ENCODE data around the gene SNTG2. TPM values are rescaled to one million over a fixed set of nuclear protein-coding genes. Genes with fewer than 3 reads are reported as not detected.

The SNTG2 gene
- total and polyA plus RNA-seq, 11 donors, result 0.19 to 3.2 (median 0.93) TPM

DNA sequence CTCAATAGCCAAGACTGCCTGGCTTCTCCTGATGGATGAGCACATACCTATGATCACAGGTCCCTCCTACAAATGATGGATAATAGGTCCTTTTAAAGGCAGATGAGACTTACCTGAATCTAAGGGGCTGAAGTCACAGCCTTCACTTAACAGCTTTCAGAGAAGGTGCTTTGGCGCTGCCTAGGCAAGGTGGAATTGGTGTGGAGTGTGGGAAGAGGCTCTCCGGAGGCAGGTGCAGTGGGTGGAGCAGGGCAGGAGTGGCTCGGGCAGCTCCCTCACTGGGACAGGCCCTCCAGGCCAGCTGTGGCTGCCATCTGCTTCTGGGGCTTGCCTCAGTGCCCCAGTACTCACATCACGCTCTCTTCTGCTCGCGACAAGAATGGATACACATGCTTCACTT lies 363.6 kb downstream of the SNTG2 start:
- no peak overlapping the region for H3K27ac ChIP-seq
- TF ChIP-seq POLR2A (IDR thresholded peaks at IDR 0.05), result no peak
- TF ChIP-seq, protein P1, sequence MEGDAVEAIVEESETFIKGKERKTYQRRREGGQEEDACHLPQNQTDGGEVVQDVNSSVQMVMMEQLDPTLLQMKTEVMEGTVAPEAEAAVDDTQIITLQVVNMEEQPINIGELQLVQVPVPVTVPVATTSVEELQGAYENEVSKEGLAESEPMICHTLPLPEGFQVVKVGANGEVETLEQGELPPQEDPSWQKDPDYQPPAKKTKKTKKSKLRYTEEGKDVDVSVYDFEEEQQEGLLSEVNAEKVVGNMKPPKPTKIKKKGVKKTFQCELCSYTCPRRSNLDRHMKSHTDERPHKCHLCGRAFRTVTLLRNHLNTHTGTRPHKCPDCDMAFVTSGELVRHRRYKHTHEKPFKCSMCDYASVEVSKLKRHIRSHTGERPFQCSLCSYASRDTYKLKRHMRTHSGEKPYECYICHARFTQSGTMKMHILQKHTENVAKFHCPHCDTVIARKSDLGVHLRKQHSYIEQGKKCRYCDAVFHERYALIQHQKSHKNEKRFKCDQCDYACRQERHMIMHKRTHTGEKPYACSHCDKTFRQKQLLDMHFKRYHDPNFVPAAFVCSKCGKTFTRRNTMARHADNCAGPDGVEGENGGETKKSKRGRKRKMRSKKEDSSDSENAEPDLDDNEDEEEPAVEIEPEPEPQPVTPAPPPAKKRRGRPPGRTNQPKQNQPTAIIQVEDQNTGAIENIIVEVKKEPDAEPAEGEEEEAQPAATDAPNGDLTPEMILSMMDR (IDR thresholded peaks at IDR 0.05), result no peak
- H3K27me3 ChIP-seq, result no peaks in the 10 kb centered on the region
- 90 to 94% (median 92%) methylated on average over 6 of the region's 6 CpGs for WGBS, 4 donors
- ATAC-seq (no peak), DNase-seq (no peak)
- no peaks in the 10 kb centered on the region for H3K9me3 ChIP-seq
- H3K4me1 ChIP-seq, result no peaks in the 10 kb centered on the region
- H3K36me3 ChIP-seq, result no peaks in the 10 kb centered on the region
- intact Hi-C loops (cut with DNase I), result no loop called here
- H3K4me3 ChIP-seq, result no peak overlapping the region

- Histone ChIP-seq H3K9me3 (no peaks in the 10 kb centered on the region), H3K27me3 (no peaks in the 10 kb centered on the region), H3K36me3 (no peaks in the 10 kb centered on the region), H3K27ac (no peak overlapping the region), H3K4me1 (no peaks in the 10 kb centered on the region), H3K4me3 (no peak overlapping the region)
- 57 to 66% (median 62%) methylated on average over 18 to 19 of the region's 19 CpGs for WGBS, 4 donors
- no peak for TF ChIP-seq POLR2A (IDR thresholded peaks at IDR 0.05)
- TF ChIP-seq, protein P1 (IDR thresholded peaks at IDR 0.05), result no peak
- DNase-seq (no peak), ATAC-seq (no peak)
- intact Hi-C loops (cut with DNase I), result no loop called here
These were observed 367.8 kb downstream of the SNTG2 start for GRCh38 chr2:1318366-1319009.

- H3K4me3 ChIP-seq, result no peak overlapping the region
- WGBS, 4 donors, result 82 to 88% (median 86%) methylated on average over 6 to 7 of the region's 7 CpGs
- H3K36me3 ChIP-seq, result no peaks in the 10 kb centered on the region
- intact Hi-C loops (cut with DNase I), result no loop called here
- H3K27me3 ChIP-seq, result no peaks in the 10 kb centered on the region
- no peak for TF ChIP-seq POLR2A (IDR thresholded peaks at IDR 0.05)
- TF ChIP-seq, protein P1 (IDR thresholded peaks at IDR 0.05), result no peak
- H3K4me1 ChIP-seq, result no peaks in the 10 kb centered on the region
- H3K9me3 ChIP-seq, result no peaks in the 10 kb centered on the region
- ATAC-seq (no peak), DNase-seq (no peak)
- H3K27ac ChIP-seq, result no peak overlapping the region
These were observed 368.7 kb downstream of the SNTG2 start for GRCh38 chr2:1319393-1319792.

DNA sequence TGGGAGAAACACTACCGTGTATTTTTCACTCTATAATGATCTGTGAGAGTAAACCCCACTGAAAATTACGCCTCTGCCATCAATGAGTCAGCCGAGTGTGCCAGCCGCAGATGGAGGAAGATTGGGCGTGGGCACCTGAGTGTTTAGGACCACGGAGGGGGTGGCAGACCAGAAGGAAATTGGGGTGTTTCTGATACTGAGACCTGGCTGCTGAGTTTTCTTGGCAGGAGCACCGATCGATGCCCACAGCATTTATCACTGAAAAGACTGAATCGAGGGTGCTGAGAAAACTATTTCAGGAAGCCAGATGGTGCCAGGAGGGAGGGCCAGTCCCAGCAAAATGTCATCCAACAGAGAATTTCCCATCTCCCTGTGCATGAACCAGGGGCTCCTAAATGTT lies 370.7 kb downstream of the SNTG2 start:
- WGBS, 4 donors, result 84 to 86% (median 85%) methylated on average over 9 of the region's 9 CpGs
- H3K4me3 ChIP-seq, result no peak overlapping the region
- intact Hi-C loops (cut with DNase I), result no loop called here
- no peak for ATAC-seq
- no peak overlapping the region for H3K27ac ChIP-seq
- no peak for DNase-seq
- H3K36me3 ChIP-seq, result no peaks in the 10 kb centered on the region
- H3K27me3 ChIP-seq, result no peaks in the 10 kb centered on the region
- no peaks in the 10 kb centered on the region for H3K4me1 ChIP-seq
- no peak for TF ChIP-seq POLR2A (IDR thresholded peaks at IDR 0.05)
- TF ChIP-seq, protein P1 (IDR thresholded peaks at IDR 0.05), result no peak
- H3K9me3 ChIP-seq, result no peaks in the 10 kb centered on the region

Measured in heart left ventricle (tissue), 16 donors.